SK-N-SH (cell line): Measurements from ENCODE around the gene LCNL1.

Experiments
- CHD2 ChIP-seq: fragments of 150-350 bp; IDR thresholded peaks from 2 replicates; pipeline ENCODE4 v1.6.1; 2018; ENCODE audit warnings: low read length; ENCODE audit not compliant: partially characterized antibody
- CTCF ChIP-seq: fragments of 200-600 bp; sonication (generic); IDR thresholded peaks from 2 replicates; pipeline ENCODE4 v1.6.1; 2017; ENCODE audit warnings: antibody characterized with exemption, mild to moderate bottlenecking, moderate library complexity
- EP300 ChIP-seq, 2 experiments: IDR thresholded peaks; 2 replicates each; pipeline versions ENCODE4 v1.4.0 to v1.6.1; 2012; ENCODE audit warnings: borderline replicate concordance in 1 of 2, low read depth in 1 of 2, low read length in 1 of 2
- EZH2phosphoT487 ChIP-seq: fragments of 200-600 bp; sonication (generic); IDR thresholded peaks from 2 replicates; pipeline ENCODE4 v1.6.1; 2017; ENCODE audit warnings: low read depth, mixed run types, mild to moderate bottlenecking, antibody characterized with exemption, moderate library complexity, borderline replicate concordance
- FOSL2 ChIP-seq: IDR thresholded peaks from 2 replicates; pipeline ENCODE4 v1.4.0; 2012; ENCODE audit warnings: low read depth, mild to moderate bottlenecking, moderate library complexity, borderline replicate concordance
- FOXM1 ChIP-seq: IDR thresholded peaks from 2 replicates; pipeline ENCODE4 v1.4.0; 2012; ENCODE audit warnings: low read depth, mild to moderate bottlenecking
- MXI1 ChIP-seq: IDR thresholded peaks from 2 replicates; pipeline ENCODE4 v1.6.1; 2012; ENCODE audit warnings: mild to moderate bottlenecking, low read depth, low read length, improper control_type of control experiment
- NFIC ChIP-seq: IDR thresholded peaks from 2 replicates; pipeline ENCODE4 v1.4.0; 2012; ENCODE audit warnings: borderline replicate concordance
- POLR2AphosphoS5 ChIP-seq: IDR thresholded peaks from 2 replicates; pipeline ENCODE4 v1.6.1; 2012; ENCODE audit warnings: low read depth, low read length
- RAD21 ChIP-seq: IDR thresholded peaks from 2 replicates; pipeline ENCODE4 v1.6.1; 2012; ENCODE audit warnings: mild to moderate bottlenecking, low read length
- REST ChIP-seq: IDR thresholded peaks from 2 replicates; pipeline ENCODE4 v1.6.1; 2012; ENCODE audit warnings: mild to moderate bottlenecking, low read depth, low read length, moderate library complexity
- TCF12 ChIP-seq: IDR thresholded peaks from 2 replicates; pipeline ENCODE4 v1.4.0; 2012
- TEAD4 ChIP-seq: IDR thresholded peaks from 2 replicates; pipeline ENCODE4 v1.4.0; 2012; ENCODE audit warnings: mild to moderate bottlenecking, borderline replicate concordance; ENCODE audit not compliant: insufficient read depth
- YY1 ChIP-seq: IDR thresholded peaks from 2 replicates; pipeline ENCODE4 v1.4.0; 2012; ENCODE audit warnings: low read depth, mild to moderate bottlenecking

DNA sequence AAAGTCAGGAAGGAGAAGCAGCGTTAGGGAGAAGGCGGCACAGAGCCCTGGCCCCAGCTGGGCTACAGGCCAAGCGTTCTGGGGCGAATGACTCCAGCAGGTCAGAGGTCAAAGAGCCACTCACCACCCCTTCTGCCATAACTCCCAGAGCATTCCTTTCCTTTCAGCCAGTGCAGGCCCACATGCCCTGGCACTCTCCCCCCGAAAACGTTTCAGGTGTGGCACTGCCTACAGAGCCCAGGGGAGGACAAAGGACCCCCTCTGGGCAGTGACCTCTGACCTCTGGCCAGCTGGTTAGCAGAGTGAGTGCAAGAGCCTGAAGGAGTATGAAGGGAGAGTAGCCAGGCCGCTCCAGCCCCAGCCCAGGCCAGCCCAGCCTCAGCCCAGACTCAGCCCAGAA is 40.4 kb downstream of the LCNL1 start:
- no peak for TF ChIP-seq CHD2
- no peak for TF ChIP-seq YY1
- TF ChIP-seq CTCF = no peak
- no peak for TF ChIP-seq REST
- no peak for TF ChIP-seq NFIC
- no peak for TF ChIP-seq FOXM1
- TF ChIP-seq EZH2phosphoT487 = no peak
- no peak for TF ChIP-seq EP300 (IDR thresholded peaks at IDR 0.05; ENCODE audit: borderline replicate concordance in 1 of 2, low read depth in 1 of 2, low read length in 1 of 2)
- TF ChIP-seq POLR2AphosphoS5 = no peak
- TF ChIP-seq TCF12 = no peak
- TF ChIP-seq FOSL2 = no peak
- no peak for TF ChIP-seq RAD21
- no peak for TF ChIP-seq TEAD4
- TF ChIP-seq MXI1 = no peak
